ENCODE data around the gene FAM13C.
"Not testable (repeated sequence)": the region's sequence is repeated elsewhere in the genome, so short reads cannot be mapped to it uniquely, and the experiment has no call there.

FAM13C gene

DNA sequence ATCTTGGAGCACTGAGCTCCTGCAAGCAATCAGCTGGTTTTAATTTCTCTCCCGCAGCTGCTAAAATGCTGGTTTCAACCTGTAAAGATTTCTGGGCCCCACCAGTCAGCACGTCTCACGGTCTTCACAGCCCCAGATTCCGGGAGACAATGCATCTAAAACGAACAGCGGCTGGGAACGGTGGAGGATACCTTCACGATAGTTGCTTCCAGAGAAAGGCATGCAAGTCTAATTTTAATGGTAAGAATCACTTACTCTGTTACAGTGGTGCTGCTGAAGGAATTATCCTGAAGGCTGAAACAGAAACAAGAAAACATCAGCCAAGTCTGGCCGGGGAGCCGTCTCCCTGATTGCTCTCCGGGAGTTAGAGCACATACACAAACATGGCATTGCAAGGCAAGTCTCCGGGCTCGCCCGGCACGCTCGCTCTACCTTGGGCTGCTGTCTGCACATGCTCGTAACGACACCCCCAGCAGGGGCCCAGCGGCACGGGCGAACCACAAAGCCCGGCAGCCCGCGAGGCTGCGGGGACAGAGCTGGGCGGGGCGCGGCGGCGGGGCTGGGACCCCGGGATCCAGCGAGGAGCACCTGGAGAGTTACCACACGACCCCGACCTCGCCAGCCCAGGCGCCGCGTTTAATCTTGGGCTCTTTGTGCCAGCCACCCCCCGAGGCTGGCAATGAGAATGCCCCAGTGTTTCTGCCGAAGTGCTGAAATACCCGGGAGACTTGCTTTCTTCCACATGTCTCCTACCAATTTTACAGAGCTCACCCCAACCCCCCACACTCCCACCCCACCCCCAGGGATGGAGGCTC is at the start of gene FAM13C:
Gene FAM13C, minus strand, starts transcription at position 406 of the 815 bp plus-strand sequence. Its CDS starts 89 bp downstream, at position 317.
- peak; percentile 72 for DNase-seq

DNA sequence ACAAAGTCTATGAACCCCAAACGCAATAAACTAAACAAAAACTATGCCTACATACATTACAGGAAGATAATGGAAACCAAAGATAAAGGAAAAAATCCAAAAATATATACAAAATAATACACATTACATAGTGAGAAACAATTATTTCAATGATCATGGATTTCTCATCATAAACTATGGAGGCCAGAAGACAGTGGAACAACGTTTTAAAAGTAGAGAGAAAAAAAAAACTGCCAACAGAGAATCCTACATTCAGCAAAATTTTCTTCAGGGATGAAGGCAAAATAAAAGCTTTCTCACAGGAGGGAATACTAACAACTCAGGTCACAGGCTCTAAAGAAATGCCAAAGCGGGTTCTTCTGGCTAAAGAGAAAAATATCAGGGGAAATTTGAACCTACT is 42.9 kb upstream of the FAM13C start:
- DNase-seq = no peak

DNA sequence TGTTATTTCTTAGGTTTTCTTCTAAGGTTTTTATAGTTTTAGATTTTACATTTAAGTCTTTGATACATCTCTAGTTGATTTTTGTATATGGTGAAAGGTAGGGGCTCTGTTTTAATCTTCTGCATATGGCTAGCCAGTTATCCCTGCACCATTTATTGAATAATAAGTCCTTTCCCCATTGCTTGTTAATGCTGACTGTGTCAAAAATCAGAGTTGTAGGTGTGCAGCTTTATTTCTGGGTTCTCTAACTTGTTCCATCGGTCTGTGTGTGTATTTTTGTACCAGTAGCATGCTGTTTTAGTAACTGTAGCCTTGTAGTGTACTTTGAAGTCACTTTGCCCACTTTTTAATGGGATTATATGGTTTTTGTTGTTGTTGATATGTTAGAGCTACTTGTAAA is 37.9 kb upstream of the FAM13C start:
- DNase-seq = no peak

- DNase-seq = not testable (repeated sequence)
Measured at GRCh38 chr10:59399329-59399728, 37.0 kb upstream of the FAM13C start.

DNA sequence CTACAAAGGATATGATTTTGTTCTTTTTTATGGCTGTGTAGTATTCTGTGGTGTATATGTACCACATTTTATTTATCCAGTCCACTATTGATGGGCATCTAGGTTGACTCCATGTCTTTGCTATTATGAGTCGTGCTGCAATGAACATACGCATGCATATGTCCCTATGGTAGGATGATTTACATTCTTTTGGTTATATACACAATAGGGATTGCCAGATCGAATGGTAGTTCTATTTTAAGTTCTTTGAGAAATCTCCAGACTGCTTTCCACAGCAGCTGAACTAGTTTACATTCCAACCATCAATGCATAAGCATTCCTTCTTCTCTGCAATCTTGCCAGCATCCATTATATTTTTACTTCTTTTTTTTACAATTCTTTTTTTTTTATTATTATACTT is 35.6 kb upstream of the FAM13C start:
- no peak for DNase-seq

DNA sequence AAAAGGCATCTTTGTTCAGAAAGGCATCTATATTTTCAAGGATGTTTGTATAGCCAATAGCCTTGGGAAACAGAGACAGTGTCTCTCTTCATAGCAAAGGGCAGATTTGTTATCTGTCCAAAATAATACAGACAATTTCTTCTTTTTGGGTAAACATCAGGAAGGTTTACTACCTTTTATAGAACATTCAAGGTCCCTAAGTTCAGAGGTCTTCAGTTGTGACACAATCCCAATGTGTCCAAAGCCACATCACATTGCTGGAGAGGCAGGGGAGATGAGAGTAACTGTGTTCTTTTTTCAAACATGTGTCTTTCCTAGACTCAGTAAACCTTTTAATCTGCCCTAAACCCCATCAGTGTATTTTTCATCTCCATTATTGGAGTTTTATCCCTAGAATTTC is 33.6 kb upstream of the FAM13C start:
- DNase-seq = no peak

- DNase-seq = no peak
Measured at GRCh38 chr10:59393349-59393748, 31.0 kb upstream of the FAM13C start.

- no peak for DNase-seq
Measured at GRCh38 chr10:59391060-59391459, 28.7 kb upstream of the FAM13C start.

DNA sequence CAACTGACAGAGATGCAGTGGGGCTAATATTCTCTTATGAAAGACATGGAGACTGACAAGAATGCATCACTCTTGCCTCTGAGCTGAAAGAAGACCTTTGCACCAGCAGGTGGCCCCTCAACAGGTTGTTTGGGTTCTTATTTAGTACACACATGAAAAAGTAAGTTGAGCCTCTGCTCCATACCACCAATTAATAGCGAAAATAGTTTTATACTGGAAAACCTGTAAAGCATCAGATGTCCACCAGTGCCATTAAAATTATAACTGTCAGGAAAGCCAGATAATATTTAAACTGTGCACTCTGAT is 26.3 kb upstream of the FAM13C start:
- no peak for DNase-seq

DNA sequence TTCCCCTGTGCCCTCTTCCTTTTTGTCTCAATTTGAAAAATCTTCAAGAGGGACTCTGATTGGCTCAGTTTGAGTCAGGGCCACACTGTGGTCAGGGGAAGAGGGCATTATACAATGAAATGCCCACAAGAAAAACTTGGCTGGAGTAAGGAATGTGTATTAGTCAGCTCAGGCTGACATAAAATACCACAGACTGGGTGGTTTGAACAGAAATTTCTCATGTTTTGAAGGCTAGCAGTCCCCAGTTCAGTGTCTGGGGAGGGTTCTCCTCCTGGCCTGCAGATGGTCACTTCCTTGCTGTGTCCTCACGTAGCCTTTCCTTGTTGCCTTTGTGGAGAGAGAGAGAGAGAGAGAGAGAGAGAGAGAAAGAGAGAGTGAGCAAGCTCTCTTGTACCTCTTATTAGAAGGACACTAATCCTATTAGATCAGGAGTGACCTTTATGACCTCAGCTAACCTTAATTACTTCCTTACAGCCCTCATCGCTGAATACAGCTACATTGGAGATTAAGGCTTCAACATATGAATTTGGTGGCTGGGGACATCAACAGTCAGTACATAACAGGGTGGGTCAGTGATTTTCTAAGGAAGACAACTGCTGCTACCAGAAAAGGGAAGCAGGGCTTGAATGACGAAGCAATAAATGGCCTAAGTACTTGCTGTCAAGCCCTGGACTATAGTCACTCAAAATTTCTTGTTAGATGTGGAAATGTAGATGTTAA is 25.8 kb upstream of the FAM13C start:
- no peak for DNase-seq

GRCh38 chr10:59384761-59385160 is 22.4 kb upstream of the FAM13C start:
- DNase-seq = no peak

DNA sequence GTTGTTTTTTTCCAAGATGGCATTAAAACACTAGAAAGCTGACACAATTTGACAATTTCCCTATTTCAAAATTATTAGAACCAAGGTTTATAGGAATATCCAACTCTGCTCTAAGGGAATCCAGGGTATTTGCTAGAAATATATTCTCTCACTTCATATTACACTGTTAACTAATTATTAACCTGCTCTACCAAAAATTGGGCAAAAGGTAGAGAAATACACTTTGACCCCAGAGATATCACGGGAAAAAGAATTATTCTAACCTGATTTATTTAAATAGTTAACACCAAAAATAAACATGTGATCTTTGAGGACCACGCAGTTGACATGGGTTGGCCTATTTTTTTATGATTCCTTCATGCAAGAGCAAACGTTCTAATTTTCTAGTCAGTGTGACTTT is 21.6 kb upstream of the FAM13C start:
- no peak for DNase-seq

DNA sequence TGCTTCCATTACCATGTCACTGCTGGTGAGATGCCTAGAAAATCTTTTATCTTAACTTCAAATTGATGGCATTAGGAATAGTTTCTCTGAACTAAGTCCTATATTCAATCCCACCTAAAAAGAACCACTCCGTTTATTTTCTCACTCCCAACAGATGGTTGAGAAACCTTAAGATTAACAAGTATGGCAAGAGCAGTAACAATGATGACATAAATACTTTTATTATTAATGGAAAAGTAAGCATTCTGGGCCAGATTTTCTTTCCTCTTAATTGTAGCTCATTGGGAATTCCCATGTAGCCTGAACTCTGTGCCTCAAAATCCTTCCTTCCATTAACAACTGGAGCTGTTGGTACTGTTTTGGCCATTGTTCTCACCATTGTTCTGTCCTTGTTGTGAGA is 21.1 kb upstream of the FAM13C start:
- DNase-seq = no peak

DNA sequence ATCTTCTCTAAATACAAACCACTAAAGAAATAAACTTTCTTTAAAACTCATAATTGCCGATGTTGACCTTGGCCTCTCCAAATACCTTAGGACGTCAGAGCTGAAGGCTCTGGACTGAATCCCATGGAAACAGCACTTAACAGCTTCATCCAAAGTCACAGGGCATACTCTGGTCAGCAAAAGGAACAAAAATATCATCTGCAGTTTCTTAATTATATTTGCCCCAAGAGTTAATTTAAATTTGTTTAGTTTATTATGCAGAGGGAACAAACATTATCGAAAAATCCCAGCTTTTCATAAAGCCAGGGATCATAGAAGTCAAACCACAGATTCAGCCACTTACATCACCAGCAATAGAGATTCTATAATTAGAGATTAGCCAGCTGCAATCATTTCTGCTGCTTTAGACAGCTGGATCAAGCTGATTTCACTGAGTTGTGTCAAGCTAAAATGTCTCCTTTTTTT is 20.5 kb upstream of the FAM13C start:
- no peak for DNase-seq

DNA sequence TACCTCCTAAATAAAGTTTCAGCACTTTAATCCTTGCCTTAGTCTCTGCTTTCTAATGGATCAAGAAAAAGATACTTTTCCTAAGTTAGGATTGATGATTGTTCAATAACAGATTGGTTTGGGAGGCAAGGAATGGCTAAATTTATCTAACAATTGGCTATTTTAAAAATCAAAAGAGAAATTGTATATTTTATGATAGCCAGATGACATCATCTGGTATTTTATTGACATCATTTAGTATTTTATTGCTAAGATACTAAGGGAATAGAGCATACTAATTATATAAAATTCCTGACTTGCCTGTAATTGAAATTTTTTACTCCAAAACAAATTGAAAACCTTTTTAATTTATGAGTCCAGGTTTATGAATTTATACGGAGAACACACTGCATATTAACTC is 19.3 kb upstream of the FAM13C start:
- DNase-seq = no peak

DNA sequence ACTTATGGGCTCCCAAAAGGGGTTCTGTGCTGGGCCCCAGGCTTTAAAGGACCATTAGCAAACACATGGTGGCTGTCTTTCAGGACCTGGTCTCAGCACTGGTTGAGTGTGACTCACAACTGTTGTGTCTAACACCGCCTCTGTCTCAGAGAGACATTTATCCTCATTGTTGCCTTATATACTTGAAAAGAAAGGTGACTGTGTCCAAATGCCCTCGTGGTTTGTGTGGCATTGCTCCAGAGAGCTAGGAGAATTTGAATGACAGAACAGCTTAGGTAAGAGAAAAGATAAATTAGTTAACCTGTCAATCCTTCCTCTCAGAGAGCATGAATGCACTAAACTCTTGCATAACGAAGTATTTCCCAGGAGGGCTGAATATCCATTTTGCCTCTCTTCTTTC is 14.5 kb upstream of the FAM13C start:
- no peak for DNase-seq

DNA sequence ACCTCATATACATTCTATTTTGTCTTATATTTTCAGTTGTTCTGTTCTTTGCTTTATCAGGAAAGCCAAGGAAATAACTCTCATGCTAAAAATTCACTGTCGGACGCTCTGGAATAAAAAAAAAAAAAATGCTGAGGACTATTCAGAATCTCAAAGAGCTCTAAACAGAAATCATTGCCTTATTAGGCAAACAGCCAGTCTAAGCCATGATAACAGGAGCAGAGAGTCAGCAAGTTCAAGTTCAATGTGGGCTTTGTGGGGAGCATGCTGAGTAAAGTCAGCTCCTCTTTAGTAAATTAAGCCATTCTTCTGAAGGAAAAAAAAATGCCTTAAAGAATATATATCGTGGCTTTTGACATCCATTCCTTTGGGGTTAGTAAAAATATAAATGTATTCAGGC is 13.6 kb upstream of the FAM13C start:
- no peak for DNase-seq

GRCh38 chr10:59374916-59375315 is 12.6 kb upstream of the FAM13C start:
- no peak for DNase-seq

DNA sequence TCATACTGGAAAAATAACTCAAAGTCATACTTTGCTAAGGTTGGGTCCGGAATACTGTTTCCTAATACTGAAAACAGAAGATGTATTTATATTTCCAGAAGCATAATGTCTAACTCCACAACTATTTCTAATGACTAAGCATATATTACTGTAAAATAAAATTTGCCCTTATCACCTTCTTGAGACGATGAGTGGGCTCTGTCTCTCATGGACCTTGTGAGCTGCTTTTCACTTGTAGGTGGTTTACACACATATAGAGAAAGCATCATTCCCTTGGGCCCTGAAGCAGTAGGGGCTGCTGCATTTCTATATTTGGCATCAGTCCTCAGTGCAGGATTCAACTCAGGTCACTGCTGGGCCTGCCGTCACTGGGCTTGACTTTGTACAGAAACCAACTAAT is 10.7 kb upstream of the FAM13C start:
- DNase-seq = no peak

DNA sequence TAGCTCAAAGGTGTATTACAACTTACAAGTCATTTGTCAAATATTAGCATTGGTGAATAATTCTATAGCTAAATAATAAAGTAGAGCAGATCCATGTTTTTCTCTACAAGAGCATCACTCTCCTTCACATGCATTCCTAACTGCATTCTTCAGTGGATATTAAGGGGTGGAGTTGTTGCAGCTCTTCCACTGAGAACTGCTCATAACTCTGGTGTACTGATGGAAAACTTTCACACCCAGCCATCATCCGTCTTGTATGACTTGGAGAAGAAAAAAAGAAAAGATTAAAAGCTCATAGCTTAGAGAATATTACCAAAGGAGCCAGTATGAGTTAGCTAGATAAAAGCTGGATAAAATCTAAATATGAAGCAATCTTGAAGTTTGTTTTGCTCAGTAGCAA is 10.2 kb upstream of the FAM13C start:
- no peak for DNase-seq

- no peak for DNase-seq
Measured at GRCh38 chr10:59366290-59366689, 3.9 kb upstream of the FAM13C start.

GRCh38 chr10:59363446-59363958 is 1.2 kb upstream of the FAM13C start:
- DNase-seq = no peak

DNA sequence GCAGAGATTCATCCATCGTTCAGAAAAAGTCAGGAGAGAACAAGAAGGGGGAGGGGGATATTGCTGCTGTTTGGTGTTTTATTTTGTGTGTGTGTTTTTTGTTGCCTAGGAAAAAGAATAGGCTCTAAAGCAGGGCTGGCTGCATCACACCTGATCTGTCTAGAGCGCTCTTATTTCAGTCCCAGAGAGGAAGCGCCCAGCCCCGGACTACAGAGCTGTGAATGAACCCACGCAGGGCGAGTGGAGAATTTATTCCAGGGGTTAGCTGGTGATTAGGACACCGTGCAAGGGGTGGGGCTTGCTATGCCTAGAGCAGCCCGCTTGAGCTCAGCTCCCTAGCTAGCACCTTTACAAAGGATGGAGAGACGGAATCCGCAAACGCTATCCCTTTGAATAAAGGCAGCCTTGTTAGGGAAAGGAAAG is 621 bp upstream of the FAM13C start:
- DNase-seq = peak; percentile 44

GRCh38 chr10:59361663-59362143 is 646 bp downstream of the FAM13C start:
- no peak for DNase-seq

Measured in NCI-H1092 treated with DMSO at 0.1 percent for 48 hours (cell line).